Limb (tissue), 2 donors: ENCODE results near the gene ROCK2.

ENCODE experiments used
- DNase-seq, 2 donors: peaks; one replicate each; pipeline ENCODE4 v3.0.0-alpha.2; 2016; ENCODE audit errors: extremely low spot score in 2 of 2

ROCK2 gene

DNA sequence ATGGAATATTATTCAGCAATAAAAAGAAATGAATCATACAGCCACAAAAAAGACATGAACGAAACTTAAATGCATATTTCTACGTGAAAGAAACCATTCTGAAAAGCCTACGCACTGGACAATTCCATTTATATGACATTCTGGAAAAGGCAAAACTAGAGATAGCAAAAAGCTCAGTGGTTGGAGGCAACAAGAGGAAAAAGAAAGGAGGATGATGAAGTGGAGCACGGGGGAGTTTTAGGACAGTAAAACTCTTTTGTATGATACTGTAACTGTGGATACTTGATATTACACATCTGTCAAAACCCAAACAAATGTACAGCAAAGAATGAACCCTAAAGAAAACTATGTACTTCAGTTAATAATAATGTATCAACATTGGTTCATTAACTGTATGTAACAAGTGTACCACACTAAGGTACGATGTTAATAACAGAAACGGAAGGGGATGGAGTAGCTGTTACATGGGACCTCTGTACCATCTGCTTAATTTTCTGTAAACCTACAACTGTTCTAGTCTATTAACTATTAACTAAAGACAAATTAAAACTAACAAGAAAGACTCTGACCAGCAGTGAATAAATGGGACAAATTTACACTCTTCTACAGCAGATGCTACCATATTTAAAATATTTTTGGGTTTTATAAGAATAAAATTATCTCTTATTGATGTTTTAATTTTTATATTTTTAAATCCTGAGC lies 31.5 kb downstream of the ROCK2 start:
- no peak for DNase-seq

DNA sequence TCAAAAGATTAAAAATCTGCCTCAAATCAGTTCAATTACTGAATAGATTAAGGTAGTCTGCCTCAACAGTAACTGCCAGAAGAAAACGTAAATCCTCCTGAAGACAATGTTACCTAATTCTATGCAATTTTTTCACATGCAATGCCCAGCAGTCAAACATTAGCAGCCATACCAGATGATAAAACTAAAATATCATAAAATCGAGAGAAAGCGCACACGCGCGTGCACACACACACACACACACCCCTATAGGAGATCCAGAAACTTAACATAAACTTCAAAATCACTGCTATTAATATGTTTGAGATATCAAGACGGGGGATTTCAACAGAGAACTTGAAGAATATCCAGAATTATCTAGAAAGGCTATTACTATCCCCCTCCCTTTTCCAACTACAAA lies 32.9 kb downstream of the ROCK2 start:
- DNase-seq = no peak

DNA sequence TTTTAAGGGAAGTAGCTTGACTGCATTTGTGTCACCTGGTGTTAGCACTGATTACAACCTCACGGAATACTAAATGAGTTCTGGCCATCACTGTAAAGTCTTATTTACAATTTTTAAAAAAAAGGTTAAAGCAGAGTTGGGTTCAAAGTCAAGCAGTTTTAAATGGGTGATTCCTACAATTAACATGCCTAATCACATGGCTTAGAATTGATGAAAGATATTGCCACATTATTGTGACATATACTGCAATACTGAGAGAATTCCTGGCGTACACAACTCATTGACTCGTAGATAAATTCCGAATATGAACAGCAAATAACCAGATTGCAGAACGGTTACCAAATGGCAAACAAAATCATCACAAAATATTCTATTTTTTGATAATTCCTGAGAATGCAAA lies 34.2 kb downstream of the ROCK2 start:
- DNase-seq = no peak

DNA sequence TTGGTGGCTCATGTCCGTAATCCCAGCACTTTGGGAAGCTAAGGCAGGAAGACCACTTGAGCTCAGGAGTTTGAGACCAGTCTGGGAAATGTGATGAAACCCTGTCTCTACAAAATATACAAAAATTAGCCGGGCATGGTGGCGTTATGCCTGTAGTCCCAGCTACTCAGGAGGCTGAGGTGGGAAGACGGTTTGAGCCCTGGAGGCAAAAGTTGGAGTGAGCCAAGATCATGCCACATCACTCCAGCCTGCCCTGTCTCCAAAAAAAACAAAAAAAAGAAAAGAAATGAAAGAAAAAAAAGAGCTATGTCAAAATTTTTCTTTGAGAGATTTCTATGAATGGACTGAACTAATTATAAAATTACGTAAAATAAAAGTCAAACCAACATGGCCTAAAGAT lies 34.7 kb downstream of the ROCK2 start:
- no peak for DNase-seq

DNA sequence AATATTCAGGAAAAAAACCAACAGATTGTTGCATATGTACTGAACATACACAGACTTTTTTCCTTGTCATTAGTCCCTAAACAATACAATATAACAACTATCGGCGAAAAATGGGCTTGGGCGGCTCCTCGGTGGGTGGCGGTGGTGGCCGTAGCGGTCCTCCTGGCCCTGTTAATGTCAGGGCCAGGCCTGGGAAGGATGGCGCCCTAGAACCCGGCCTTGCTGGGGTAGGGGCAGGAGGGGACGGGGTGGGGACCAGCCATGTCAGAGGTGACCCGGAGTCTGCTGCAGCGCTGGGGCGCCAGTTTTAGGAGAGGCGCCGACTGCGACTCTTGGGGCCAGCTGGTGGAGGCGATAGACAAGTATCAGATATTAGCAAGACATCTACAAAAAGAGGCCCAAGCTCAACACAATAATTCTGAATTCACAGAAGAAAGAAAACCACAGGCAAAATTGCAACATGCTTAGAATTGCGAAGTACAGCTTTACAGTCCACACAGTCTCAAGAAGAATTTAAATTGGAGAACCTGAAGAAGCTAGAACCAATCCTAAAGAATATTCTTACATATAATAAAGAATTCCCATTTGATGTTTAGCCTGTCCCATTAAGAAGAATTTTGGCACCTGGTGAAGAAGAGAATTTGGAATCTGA lies 36.5 kb downstream of the ROCK2 start:
- no peak for DNase-seq

DNA sequence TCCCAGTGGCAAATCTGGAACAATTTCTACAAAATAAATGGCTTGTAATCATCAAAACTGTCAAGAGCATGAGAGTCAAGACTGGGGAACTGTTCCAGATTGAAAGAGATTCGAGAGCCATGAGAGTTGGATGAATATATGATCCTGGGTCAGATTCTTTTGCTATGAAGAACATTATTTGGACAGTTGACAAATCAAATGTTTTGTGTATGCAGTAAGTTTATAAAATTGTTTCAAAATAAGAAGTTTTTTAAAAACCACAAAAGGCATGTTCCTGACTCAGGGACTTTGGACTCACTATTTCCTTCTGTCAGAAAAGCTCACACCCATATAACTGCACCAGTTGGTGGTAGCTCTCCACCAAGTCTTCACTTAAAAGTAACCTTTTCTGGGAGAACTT lies 38.5 kb downstream of the ROCK2 start:
- DNase-seq = no peak

DNA sequence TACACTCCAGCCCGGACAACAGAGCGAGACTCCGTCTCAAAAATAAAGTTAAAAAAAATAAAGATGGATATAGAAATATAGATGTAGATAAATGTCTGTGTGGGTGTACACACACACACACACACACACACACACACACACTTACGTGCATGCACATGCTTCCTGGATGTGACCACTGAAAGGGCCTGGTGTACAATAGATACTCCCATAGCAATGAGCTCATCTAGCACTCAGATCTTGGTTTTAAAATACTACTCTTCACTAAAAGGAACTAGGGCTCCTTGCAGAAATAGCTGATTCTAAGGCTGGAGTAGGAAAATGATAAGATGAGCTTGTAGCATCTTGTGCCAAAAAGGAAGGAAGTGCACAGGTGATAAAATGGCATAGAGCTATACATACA lies 39.1 kb downstream of the ROCK2 start:
- DNase-seq = no peak

DNA sequence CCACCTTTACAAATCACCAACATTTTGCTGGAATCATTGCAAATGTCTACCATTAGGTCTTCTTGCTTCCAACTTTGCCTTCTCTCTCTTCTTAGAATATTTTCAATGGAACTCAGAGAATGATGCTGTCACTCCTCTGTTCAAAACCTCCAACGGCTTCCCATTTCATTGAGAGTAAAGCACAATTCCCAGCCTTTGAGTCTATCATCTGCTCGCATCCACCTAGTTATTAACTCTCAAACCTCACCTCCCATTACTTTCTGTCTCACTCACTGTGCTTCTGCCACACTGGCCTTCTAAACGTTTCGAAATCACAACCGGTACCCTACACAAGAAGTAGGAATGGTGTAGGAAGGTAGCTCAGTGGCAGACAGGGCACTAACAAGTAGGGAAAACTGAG lies 40.0 kb downstream of the ROCK2 start:
- DNase-seq = no peak

DNA sequence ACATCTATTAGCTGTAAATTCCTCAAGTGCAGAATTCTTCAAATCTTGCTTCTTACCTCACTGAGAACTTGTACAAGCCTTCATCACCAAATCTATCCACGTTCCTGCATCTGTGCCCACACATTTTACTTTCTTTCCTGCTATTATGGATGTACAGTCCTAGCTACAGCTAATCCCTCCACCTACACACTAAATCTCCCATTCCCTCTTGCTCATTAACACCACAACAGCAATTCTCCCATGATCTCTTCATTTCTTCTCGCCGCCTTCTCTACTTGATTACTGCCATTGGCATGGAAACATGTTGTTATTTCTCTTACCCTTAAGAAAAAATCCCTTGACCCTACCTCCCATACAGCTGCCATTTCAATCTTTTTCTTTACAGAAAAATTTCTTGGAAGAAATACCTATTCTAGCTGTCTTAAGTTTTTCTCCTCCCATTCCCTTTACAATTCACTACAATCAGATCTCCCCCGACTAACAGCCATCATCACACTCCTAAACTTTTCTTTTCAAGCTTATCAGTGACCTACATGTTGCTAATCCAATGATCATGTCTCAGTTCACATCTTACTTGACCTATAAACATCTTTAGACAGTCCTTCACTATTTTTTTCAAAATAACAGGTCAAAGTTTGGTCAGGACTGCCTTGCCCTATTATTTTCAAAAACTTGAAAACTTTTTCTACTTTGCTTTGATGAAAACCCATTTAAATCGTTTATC lies 41.0 kb downstream of the ROCK2 start:
- no peak for DNase-seq

DNA sequence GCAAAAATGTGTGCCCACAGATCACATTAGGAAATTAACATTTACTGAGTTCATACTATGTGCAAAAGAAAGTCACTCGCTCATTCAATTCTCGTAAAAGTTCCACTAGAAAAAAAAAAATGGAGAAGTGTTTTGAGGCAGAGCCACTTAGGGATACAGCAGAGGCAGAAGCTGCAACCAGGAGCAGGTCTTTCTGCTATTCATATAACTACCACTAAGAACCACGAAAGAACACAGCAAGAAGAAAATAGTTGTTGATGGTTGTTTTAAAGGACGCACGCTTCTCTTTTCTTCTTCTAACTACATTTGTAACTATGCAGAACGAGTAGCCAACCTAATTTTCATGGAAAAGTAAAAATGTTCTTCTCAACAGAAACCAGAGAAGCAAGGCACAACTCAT lies 45.0 kb downstream of the ROCK2 start:
- DNase-seq = no peak

DNA sequence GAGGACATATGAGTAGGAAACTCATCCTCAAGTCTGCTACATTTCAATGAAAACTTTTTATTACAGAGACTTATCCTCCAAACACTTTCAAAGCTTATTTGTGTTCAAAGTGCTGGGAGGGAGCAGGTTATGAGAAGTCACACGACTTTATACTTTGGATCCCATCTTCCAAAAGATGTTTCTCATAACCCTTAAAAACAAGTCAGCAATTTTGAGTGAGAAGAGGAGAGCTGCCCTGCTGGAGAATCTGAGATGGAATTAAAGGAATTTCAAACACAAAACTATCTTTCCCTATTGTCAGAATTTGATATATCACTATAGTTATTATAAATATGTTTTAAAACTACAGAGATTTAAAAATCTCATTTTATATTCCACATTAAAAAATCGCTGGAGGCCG lies 45.8 kb downstream of the ROCK2 start:
- no peak for DNase-seq

DNA sequence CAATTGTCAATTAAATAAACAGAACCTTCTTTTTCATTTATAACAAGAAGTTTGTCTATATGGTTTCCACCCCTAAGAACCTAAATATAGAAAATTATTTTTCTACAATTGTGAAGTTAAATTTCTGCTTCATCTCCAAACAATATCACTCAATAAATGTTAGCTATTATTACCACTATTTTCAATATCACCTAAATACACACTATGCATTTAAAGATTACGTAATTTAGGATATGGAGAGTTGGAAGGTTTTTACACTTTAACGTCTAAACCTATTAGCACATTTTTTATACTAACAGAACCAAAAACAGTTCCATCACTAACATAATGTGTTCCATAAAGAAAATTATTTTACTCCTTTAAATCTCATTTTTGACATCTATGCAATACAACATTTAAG lies 48.0 kb downstream of the ROCK2 start:
- no peak for DNase-seq

DNA sequence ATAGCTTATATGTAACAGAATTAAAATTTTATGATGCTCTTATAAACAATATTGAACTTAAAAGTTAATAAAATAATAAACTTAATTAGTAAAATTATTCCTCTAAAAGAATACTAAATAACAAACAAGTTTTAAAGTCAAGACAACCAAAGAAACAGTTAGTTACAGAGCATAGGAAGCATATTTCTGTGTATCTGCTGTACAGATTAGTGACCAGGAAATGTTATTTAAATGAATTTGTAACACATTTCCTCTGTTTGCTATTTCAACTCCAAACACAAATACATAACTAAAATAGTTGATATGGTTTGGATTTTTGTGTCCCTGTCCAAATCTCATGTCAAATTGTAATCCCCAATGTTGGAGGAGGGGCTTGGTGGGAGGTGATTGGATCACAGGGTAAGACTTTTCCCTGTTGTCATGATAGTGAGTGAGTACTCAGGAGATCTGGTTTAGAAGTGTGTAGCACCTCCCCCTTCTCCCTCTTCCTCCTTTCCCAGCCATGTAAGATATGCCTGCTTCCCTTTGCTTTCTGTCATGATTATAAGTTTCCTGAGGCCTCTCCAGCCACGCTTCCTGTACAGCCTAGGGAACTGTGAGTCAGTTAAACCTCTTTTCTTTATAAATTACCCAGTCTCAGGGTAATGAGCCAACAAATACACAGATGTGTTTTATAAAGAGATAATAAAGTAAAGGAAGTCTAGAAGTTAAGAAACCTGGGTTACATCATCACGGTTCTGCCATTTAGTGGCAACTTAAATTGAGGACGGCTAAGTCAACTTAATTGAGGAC lies 51.8 kb downstream of the ROCK2 start:
- no peak for DNase-seq

DNA sequence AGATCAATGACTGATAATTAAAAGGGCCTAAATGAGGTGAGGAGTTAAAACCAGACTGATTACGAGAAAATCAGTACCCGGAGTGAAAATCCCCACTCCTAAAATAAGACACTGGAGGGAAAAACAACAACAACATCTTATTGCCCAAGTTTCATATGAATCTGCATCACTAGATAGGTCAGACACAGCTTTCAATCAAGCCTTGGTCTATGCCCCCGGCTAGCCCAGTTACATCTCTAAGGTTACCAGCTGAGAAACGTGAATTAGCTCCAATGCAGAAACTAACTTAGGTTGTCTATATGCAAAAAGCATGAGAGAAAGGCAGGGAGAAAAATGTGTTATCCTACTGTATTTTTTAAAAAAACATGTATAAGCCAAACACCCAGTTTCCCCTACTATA lies 53.7 kb downstream of the ROCK2 start:
- DNase-seq = no peak

DNA sequence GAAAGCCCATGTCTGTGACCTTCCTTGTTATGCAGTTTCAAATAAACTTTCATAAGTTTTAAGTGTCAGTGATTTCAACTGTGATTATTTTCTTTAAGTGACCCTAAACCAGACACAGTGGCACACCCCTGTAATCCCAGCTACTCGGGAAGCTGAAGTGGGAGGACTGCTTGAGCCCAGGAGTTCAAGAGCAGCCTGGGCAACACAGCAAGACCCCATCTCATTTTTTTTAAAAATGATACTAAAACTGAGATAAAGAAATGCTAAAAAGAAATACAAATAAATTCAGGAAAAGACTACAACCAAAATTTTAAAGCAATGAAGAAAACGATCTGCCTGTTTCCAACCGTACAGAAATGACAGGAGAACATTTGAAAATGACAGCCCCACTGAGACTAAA lies 54.2 kb downstream of the ROCK2 start:
- DNase-seq = no peak

DNA sequence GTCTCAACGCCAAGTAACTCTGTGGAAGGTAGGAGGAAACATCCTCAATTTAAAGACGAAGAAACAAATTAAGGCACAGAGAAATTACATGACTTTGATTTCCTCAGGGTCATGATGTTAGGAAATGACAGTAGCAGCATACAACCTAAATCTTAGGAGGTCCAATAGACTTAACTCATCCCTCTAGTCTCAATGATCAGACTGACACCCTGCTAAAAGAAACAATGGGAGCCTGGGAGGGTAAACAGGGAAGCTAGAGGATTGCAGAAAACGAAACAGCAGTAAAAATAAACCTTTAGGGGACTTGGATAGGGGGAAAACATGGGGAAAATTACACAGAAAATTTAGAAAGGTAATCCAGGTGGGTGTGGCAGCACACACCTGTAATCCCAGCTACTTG lies 56.0 kb downstream of the ROCK2 start:
- DNase-seq = no peak

DNA sequence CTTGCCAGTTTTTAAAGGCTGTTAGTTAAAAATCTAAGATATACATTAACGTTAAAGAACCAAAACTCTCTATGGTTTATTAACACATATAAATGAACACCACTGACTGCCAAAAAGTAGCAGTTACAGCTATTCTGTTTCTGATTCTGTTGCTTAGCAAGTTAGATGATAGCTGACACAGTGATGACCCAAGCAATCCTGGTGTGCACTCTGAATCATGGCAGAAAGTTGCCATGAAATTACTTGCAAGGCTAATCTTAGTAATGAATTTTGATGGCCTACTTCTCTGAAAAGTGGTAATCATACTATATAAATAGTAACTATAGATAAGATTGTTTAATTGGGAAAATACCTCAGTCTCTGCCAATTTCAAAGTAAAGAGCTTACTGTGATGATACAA lies 57.7 kb downstream of the ROCK2 start:
- no peak for DNase-seq

DNA sequence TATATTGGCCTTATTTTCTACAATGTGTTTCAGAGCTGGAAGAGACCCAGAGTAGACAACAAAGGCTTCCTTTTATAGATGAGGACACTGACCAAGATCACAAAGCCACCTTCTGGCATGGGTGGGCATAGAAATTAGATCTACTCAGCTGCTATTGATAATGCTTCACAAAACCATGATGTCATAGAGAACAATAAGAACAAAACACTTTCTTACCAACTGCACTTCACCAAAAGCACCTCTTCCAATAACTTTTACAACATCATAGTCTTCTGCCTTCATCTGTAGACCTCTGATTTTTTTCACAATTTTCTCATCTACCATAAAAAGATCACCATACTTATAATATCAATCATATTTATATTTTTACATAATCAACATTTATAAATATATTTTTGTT lies 58.1 kb downstream of the ROCK2 start:
- no peak for DNase-seq

DNA sequence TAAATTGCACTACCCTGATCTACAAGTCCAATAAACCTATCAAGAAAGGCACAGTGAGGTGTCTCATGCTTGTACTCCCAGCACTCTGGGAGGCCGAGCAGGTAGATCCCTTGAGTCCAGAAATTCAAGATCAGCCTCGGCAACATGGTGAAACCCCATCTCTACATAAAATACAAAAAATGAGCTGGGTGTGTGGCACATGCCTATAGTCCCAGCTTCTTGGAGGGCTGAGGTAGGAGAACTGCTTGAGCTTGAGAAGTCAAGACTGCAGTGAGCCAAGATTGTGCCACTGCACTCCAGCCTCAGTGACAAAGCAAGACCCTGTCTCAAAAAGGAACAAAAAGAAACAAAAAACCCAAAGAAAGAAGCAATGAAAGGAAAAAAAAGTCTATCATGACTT lies 58.9 kb downstream of the ROCK2 start:
- no peak for DNase-seq

DNA sequence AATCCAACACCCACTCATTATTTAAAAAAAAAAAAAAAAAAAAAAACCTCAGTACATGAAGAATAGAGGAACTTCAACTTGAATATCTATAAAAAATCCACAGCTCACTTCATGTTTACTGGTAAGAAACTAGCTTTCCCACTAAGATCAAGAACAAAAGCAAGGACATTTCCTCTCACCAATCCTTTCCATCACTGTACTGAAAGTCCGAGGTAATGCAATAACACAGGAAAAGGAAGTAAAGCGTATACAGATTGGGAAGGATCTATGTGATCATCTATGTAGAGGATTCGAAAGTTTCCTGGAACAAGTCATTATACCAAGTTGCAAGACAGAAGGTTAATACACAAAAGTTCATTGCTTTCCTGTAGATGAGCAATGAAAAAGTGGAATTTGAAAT lies 63.2 kb downstream of the ROCK2 start:
- DNase-seq = no peak

DNA sequence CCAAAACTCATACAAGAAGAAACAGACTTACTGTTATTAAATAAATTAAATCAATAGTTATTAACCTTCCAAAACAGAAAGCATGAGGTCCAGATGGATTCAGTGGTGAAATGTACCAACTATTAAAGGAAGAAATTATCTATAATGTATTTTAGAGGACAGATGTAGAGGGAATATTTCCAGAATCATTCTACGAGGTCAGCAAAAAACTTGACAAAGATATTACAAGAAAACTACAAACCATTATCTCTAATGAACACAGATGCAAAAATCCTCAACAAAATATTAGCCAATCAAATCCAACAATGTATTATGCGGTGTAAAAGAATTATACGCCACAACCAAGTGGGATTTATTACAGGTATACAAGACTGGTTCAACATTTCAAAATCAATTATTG lies 63.7 kb downstream of the ROCK2 start:
- no peak for DNase-seq

DNA sequence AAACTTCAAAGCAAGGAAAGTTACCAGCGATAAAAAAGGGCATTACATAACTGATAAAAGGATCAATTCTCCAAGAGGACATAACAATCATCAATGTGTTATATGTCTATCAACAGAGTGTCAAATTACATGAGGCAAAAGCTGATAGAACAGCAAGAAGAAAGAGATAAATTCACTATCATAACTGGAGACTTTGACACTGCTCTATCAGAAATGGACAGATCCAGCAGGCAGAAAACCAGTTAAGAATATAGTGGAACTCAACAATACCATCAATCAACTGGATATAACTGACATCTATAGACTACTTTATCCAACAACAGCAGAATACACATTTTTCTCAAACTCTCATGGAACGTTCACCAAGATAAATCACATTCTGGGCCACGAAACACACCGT lies 65.0 kb downstream of the ROCK2 start:
- no peak for DNase-seq
